Measurements from ENCODE around the gene SPATA6L.

DNA sequence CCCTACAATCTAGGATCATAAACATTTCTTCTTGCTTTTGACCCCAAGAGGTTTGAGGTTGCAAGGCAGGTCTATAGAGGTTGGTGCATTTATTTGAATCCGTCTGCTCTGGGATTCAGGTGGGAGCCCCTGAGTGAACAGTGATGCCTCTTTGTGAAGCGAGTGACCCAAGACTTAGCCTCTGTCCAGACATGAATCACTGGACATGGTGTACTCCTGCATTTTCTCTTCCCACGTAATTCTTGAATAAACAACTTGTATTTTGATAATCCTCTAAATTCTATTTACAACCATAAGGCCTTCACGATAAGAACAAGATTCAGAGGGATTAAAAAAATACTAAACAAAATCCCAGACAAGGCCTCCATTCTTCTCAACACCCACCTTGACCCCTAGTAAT is 71.7 kb downstream of the SPATA6L start:
- TF ChIP-seq EZH2 (IDR thresholded peaks at IDR 0.05; ENCODE audit: insufficient read depth, poor library complexity, severe bottlenecking) = no peak
- no peak for TF ChIP-seq EZH2phosphoT487 (IDR thresholded peaks at IDR 0.05; ENCODE audit: insufficient read depth, low read depth)
